Articular chondrocyte of knee joint (primary cell): ENCODE measurements around the gene DAGLB. TPM values are rescaled to one million over a fixed set of nuclear protein-coding genes. Genes with fewer than 3 reads are reported as not detected.

ENCODE experiments used
- total RNA-seq: library from RNA; depleted of rRNA; stranded (reverse); fragments of >200 nt; gene quantifications from 2 replicates; pipeline ENCODE4 v1.2.3, GENCODE V29; 2012

DAGLB gene, protein sequence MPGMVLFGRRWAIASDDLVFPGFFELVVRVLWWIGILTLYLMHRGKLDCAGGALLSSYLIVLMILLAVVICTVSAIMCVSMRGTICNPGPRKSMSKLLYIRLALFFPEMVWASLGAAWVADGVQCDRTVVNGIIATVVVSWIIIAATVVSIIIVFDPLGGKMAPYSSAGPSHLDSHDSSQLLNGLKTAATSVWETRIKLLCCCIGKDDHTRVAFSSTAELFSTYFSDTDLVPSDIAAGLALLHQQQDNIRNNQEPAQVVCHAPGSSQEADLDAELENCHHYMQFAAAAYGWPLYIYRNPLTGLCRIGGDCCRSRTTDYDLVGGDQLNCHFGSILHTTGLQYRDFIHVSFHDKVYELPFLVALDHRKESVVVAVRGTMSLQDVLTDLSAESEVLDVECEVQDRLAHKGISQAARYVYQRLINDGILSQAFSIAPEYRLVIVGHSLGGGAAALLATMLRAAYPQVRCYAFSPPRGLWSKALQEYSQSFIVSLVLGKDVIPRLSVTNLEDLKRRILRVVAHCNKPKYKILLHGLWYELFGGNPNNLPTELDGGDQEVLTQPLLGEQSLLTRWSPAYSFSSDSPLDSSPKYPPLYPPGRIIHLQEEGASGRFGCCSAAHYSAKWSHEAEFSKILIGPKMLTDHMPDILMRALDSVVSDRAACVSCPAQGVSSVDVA
- total RNA-seq = 16.6 and 23.8 TPM in 2 replicates

DNA sequence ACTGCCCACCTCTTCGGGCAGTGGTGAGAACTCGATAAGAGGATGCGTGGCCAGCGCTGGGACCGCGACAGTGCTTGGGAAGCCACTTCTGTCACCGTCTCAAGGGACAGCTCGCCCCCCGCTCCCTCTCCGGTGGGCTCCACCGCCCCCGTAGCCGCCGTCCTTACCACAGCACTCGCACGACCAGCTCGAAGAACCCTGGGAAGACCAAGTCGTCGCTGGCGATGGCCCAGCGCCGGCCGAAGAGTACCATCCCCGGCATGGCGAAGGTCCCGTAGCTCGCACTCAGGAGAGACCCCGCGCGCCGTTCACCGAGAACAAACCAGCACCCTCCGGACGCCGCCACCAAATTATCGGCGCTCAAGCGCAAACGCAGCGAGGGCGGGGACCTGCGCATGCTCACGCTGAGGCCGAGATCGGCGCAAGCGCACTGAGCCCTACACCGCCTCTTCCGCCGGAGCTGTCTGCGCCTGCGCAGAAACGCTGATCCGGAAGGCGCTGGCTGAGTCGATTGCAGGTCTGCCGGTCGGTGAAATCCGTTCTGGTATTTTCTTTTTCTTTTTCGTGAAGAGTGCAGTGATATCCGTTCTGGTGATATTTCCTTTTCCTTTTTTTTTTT lies at the start of gene DAGLB:
TSS of gene DAGLB (minus strand) at position 374 of the 619 bp plus-strand sequence. CDS start at position 262, 112 bp downstream.

Other genes with a start within 250 kb of the DAGLB start
- gene CYTH3, start 175.3 kb downstream of the DAGLB start, total RNA-seq = 63.0 and 76.9 TPM in 2 replicates
- gene FAM220A, start 99.0 kb downstream of the DAGLB start, total RNA-seq = 16.9 and 19.7 TPM in 2 replicates
- gene RAC1, start 73.4 kb downstream of the DAGLB start, total RNA-seq = 87.9 and 98.9 TPM in 2 replicates
- 318 and 339 TPM in 2 replicates for gene KDELR2, start 36.2 kb upstream of the DAGLB start, total RNA-seq
- gene GRID2IP, start 103.5 kb upstream of the DAGLB start, total RNA-seq = under 0.01 and 0.11 TPM in 2 replicates
- 57.0 and 63.0 TPM in 2 replicates for gene ZDHHC4, start 129.5 kb upstream of the DAGLB start, total RNA-seq
- gene INTS15, start 142.1 kb upstream of the DAGLB start, total RNA-seq = 14.5 and 19.2 TPM in 2 replicates
- gene ZNF853, start 167.7 kb upstream of the DAGLB start, total RNA-seq = 0.86 and 4.8 TPM in 2 replicates
- gene ZNF316, start 189.4 kb upstream of the DAGLB start, total RNA-seq = 10.8 and 11.5 TPM in 2 replicates